SK-N-MC (cell line): ENCODE data around the gene PTCHD1.

Source experiments
- EZH2 ChIP-seq: fragments of 200-600 bp; sonication (generic); IDR thresholded peaks from one replicate; pipeline ENCODE4 v1.6.1; 2017; ENCODE audit warnings: antibody characterized with exemption
- POLR2AphosphoS5 ChIP-seq: IDR thresholded peaks from 2 replicates; pipeline ENCODE4 v1.6.1; 2012; ENCODE audit warnings: mild to moderate bottlenecking, low read depth, low read length, borderline replicate concordance

GRCh38 chrX:23390979-23391378 lies 56.3 kb downstream of the PTCHD1 start:
- TF ChIP-seq EZH2 (no peak), POLR2AphosphoS5 (no peak)
